Loucy (cell line): ENCODE measurements around the gene SACS.

Source experiments
- H2AFZ ChIP-seq: fragments of 200-600 bp; sonication (generic); 2 replicates; pipeline ENCODE4 v1.6.0; 2016; ENCODE audit warnings: antibody characterized with exemption, mild to moderate bottlenecking, low read length, moderate library complexity
- H3F3A ChIP-seq: fragments of 200-600 bp; 2 replicates; pipeline ENCODE4 v1.6.0; 2016; ENCODE audit warnings: antibody characterized with exemption, low read depth, mild to moderate bottlenecking
- H3K27me3 ChIP-seq: fragments of 200-600 bp; sonication (generic); 2 replicates; pipeline ENCODE4 v1.6.1; 2014; ENCODE audit warnings: low read length, mild to moderate bottlenecking; ENCODE audit not compliant: insufficient read depth, poor library complexity, severe bottlenecking
- H3K36me3 ChIP-seq: fragments of 200-600 bp; sonication (generic); 2 replicates; pipeline ENCODE4 v1.6.1; 2016; ENCODE audit warnings: low read length; ENCODE audit not compliant: insufficient read depth
- H3K4me1 ChIP-seq: fragments of 200-600 bp; sonication (generic); 2 replicates; pipeline ENCODE4 v1.5.1; 2014; ENCODE audit warnings: low read length, mild to moderate bottlenecking; ENCODE audit not compliant: insufficient read depth, poor library complexity, severe bottlenecking
- H3K4me2 ChIP-seq: fragments of 200-600 bp; sonication (generic); 2 replicates; pipeline ENCODE4 v1.6.0; 2014; ENCODE audit warnings: antibody characterized with exemption, low read length, low read depth, mild to moderate bottlenecking; ENCODE audit not compliant: poor library complexity, severe bottlenecking
- H3K4me3 ChIP-seq: fragments of 200-600 bp; sonication (generic); 2 replicates; pipeline ENCODE4 v1.5.1; 2014; ENCODE audit warnings: low read length, mild to moderate bottlenecking, mixed read lengths; ENCODE audit not compliant: poor library complexity, severe bottlenecking
- H3K79me2 ChIP-seq: fragments of 200-600 bp; sonication (generic); 2 replicates; pipeline ENCODE4 v1.6.1; 2014; ENCODE audit warnings: low read length; ENCODE audit not compliant: insufficient read depth
- H3K9ac ChIP-seq: fragments of 200-600 bp; sonication (generic); 2 replicates; pipeline ENCODE4 v1.6.0; 2014; ENCODE audit warnings: mild to moderate bottlenecking, low read depth, low read length, moderate library complexity; ENCODE audit not compliant: poor library complexity, severe bottlenecking
- H3K9me2 ChIP-seq: fragments of 200-600 bp; sonication (generic); replicated peaks from 2 replicates; pipeline ENCODE4 v1.6.1; 2016; ENCODE audit warnings: low read depth, low read length, mixed read lengths
- H3K9me3 ChIP-seq: fragments of 200-600 bp; sonication (generic); 2 replicates; pipeline ENCODE4 v1.6.1; 2014; ENCODE audit warnings: mild to moderate bottlenecking, antibody characterized with exemption, low read length, low read depth; ENCODE audit not compliant: insufficient read depth
- H4K20me1 ChIP-seq: fragments of 200-600 bp; sonication (generic); 2 replicates; pipeline ENCODE4 v1.6.0; 2014; ENCODE audit warnings: antibody characterized with exemption, low read length, mild to moderate bottlenecking; ENCODE audit not compliant: insufficient read depth, poor library complexity, severe bottlenecking
- EZH2phosphoT487 ChIP-seq: fragments of 200-600 bp; IDR thresholded peaks from 2 replicates; pipeline ENCODE4 v1.6.1; 2018; ENCODE audit warnings: antibody characterized with exemption, mild to moderate bottlenecking, moderate library complexity, borderline replicate concordance
- TF ChIP-seq, protein P1 (sequence below): fragments of 200-600 bp; sonication (generic); conservative IDR thresholded peaks from 2 replicates; pipeline ENCODE4 v1.5.1; 2014; ENCODE audit warnings: mild to moderate bottlenecking, antibody characterized with exemption, low read length

SACS gene

GRCh38 chr13:23354520-23354919 lies 79.0 kb downstream of the SACS start:
- Histone ChIP-seq H3K9me2 (no peaks in the 10 kb centered on the region), H3K9ac (no peak overlapping the region), H3K9me3 (no peaks in the 10 kb centered on the region), H3K79me2 (peaks cover 6% of the 10 kb centered on the region; the same call in 1 of the 2 replicates), H3K27me3 (no peaks in the 10 kb centered on the region), H3K4me1 (peaks cover 4% of the 10 kb centered on the region), H3K4me3 (no peak overlapping the region), H2AFZ (no peak overlapping the region), H4K20me1 (no peaks in the 10 kb centered on the region), H3K36me3 (peaks cover 65% of the 10 kb centered on the region; the same call in 1 of the 2 replicates), H3F3A (no peaks in the 10 kb centered on the region), H3K4me2 (no peak overlapping the region)
- TF ChIP-seq, protein P1, sequence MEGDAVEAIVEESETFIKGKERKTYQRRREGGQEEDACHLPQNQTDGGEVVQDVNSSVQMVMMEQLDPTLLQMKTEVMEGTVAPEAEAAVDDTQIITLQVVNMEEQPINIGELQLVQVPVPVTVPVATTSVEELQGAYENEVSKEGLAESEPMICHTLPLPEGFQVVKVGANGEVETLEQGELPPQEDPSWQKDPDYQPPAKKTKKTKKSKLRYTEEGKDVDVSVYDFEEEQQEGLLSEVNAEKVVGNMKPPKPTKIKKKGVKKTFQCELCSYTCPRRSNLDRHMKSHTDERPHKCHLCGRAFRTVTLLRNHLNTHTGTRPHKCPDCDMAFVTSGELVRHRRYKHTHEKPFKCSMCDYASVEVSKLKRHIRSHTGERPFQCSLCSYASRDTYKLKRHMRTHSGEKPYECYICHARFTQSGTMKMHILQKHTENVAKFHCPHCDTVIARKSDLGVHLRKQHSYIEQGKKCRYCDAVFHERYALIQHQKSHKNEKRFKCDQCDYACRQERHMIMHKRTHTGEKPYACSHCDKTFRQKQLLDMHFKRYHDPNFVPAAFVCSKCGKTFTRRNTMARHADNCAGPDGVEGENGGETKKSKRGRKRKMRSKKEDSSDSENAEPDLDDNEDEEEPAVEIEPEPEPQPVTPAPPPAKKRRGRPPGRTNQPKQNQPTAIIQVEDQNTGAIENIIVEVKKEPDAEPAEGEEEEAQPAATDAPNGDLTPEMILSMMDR = no peak
- no peak for TF ChIP-seq EZH2phosphoT487

DNA sequence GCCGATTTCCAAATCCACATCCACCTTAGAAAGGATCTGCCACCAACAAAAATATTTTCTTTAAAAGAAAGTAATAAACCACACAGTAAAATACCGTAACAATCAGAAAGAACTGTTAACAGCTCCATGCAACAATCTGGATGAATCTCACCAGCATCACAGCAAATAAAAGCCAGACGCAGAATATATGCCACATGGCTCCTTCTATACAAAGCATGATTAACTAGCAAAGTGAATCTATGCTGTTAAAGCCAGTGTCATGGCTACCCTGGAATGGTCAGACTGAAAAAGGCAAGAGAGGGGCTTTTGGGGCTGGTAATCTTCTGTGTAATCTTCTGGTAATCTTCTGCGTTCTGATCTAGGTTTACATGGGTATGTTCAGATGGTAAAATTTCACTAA lies 81.3 kb downstream of the SACS start:
- Histone ChIP-seq H3K9me3 (no peaks in the 10 kb centered on the region), H3F3A (no peaks in the 10 kb centered on the region), H3K36me3 (peaks cover 61% of the 10 kb centered on the region; the same call in 1 of the 2 replicates), H3K4me1 (peaks cover 4% of the 10 kb centered on the region), H3K9me2 (no peaks in the 10 kb centered on the region), H3K9ac (no peak overlapping the region), H3K79me2 (peaks cover 6% of the 10 kb centered on the region; the same call in 1 of the 2 replicates), H3K4me2 (no peak overlapping the region), H3K4me3 (no peak overlapping the region), H2AFZ (no peak overlapping the region), H4K20me1 (no peaks in the 10 kb centered on the region), H3K27me3 (no peaks in the 10 kb centered on the region)
- no peak for TF ChIP-seq EZH2phosphoT487
- TF ChIP-seq, protein P1 = no peak

DNA sequence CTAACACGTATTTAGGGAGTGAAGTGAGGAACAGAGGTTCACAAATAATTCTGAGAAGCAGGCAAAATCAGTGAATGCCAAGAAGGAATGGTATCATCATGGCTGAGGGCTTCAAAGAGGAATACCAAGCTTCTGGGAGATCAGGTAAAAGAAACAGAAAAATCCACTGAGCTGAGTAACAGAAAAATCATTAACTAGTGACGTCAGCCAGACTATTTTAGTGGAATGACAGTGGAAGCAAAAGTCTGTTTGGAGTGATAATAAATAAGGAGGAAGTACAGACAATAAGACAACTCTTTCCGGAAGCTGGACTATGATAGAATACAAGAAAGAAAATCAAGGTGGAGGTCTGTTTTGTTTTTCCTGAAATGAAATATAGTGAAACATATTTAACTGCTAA lies 83.5 kb downstream of the SACS start:
- Histone ChIP-seq H3K4me3 (no peak overlapping the region), H3K9me2 (no peaks in the 10 kb centered on the region), H3K4me2 (no peak overlapping the region), H3K4me1 (peaks cover 4% of the 10 kb centered on the region), H3F3A (no peaks in the 10 kb centered on the region), H3K36me3 (peaks cover 49% of the 10 kb centered on the region; the same call in 1 of the 2 replicates), H3K27me3 (no peaks in the 10 kb centered on the region), H3K9me3 (no peaks in the 10 kb centered on the region), H3K79me2 (no peaks in the 10 kb centered on the region; the same call in 1 of the 2 replicates), H4K20me1 (peaks cover under 1% of the 10 kb centered on the region), H3K9ac (no peak overlapping the region), H2AFZ (no peak overlapping the region)
- TF ChIP-seq, protein P1 = no peak
- TF ChIP-seq EZH2phosphoT487 = no peak
